Karpas-422 (cell line): Measurements from ENCODE around the gene COL4A2. TPM values are rescaled to one million over a fixed set of nuclear protein-coding genes. Genes with fewer than 3 reads are reported as not detected.

Experiments
- DNase-seq: peaks from one replicate; pipeline ENCODE4 v3.0.0-alpha.2; 2015
- H2AFZ ChIP-seq: fragments of 200-600 bp; sonication (generic); 2 replicates; pipeline ENCODE4 v1.6.1; 2014; ENCODE audit warnings: antibody characterized with exemption, low read length, mixed read lengths
- H3K27ac ChIP-seq: fragments of 200-600 bp; sonication (generic); 2 replicates; pipeline ENCODE4 v1.5.1; 2014; ENCODE audit warnings: mild to moderate bottlenecking, low read length, moderate library complexity
- H3K27me3 ChIP-seq: fragments of 200-600 bp; sonication (generic); 2 replicates; pipeline ENCODE4 v1.6.1; 2014; ENCODE audit warnings: low read length, mixed read lengths
- H3K36me3 ChIP-seq: fragments of 200-600 bp; sonication (generic); 2 replicates; pipeline ENCODE4 v1.6.1; 2014; ENCODE audit warnings: low read length, mixed read lengths; ENCODE audit not compliant: insufficient read depth
- H3K4me1 ChIP-seq: fragments of 200-600 bp; sonication (generic); 2 replicates; pipeline ENCODE4 v1.6.1; 2014; ENCODE audit warnings: mild to moderate bottlenecking, low read length, mixed read lengths
- H3K4me2 ChIP-seq: fragments of 200-600 bp; sonication (generic); 2 replicates; pipeline ENCODE4 v1.6.1; 2014; ENCODE audit warnings: low read length, low read depth, mild to moderate bottlenecking; ENCODE audit not compliant: poor library complexity, severe bottlenecking
- H3K4me3 ChIP-seq: fragments of 200-600 bp; sonication (generic); 2 replicates; pipeline ENCODE4 v1.5.1; 2014; ENCODE audit warnings: mild to moderate bottlenecking, antibody characterized with exemption, low read length, mixed read lengths
- H3K79me2 ChIP-seq: fragments of 200-600 bp; sonication (generic); 2 replicates; pipeline ENCODE4 v1.6.1; 2014; ENCODE audit warnings: mild to moderate bottlenecking, low read length, mixed read lengths
- H3K9ac ChIP-seq: fragments of 200-600 bp; sonication (generic); 2 replicates; pipeline ENCODE4 v1.6.0; 2014; ENCODE audit warnings: low read length
- H3K9me2 ChIP-seq: fragments of 200-600 bp; sonication (generic), shearing (Covaris generic); replicated peaks from 2 replicates; pipeline ENCODE4 v1.6.0; 2014; ENCODE audit warnings: mild to moderate bottlenecking, low read length, moderate library complexity; ENCODE audit not compliant: insufficient read depth
- H3K9me3 ChIP-seq: fragments of 300-700, 200-600 bp; sonication (generic); 2 replicates; pipeline ENCODE4 v1.6.1; 2014; ENCODE audit warnings: low read length, mixed read lengths
- H4K20me1 ChIP-seq: fragments of 200-600 bp; sonication (generic); 2 replicates; pipeline ENCODE4 v1.6.1; 2014; ENCODE audit warnings: mild to moderate bottlenecking, antibody characterized with exemption, low read length, low read depth; ENCODE audit not compliant: insufficient read depth
- total RNA-seq: library from RNA; depleted of rRNA; stranded (reverse); fragments of >200 nt; shearing (Covaris generic); gene quantifications from 2 replicates; pipeline ENCODE4 v1.2.3, GENCODE V29; 2014; ENCODE audit warnings: low replicate concordance

The COL4A2 gene
- total RNA-seq, 1 experiment from 2014 or later = not detected

- no peak overlapping the region for H3K9ac ChIP-seq
- H3K27ac ChIP-seq = no peak overlapping the region
- no peaks in the 10 kb centered on the region for H3K27me3 ChIP-seq
- H3K36me3 ChIP-seq = no peaks in the 10 kb centered on the region
- H3K9me3 ChIP-seq = no peaks in the 10 kb centered on the region
- no peak overlapping the region for H3K4me2 ChIP-seq
- no peaks in the 10 kb centered on the region for H3K4me1 ChIP-seq
- no peaks in the 10 kb centered on the region for H4K20me1 ChIP-seq
- no peak overlapping the region for H3K4me3 ChIP-seq
- no peak overlapping the region for H2AFZ ChIP-seq
- DNase-seq = no peak
- H3K79me2 ChIP-seq = no peaks in the 10 kb centered on the region
- H3K9me2 ChIP-seq = no peaks in the 10 kb centered on the region
Measured at GRCh38 chr13:110539894-110540293, 232.8 kb downstream of the COL4A2 start.

GRCh38 chr13:110540871-110541525 lies 233.9 kb downstream of the COL4A2 start:
- Histone ChIP-seq H3K9me2 (no peaks in the 10 kb centered on the region), H3K79me2 (no peaks in the 10 kb centered on the region), H3K4me3 (no peak overlapping the region), H2AFZ (no peak overlapping the region), H3K36me3 (no peaks in the 10 kb centered on the region), H3K9ac (no peak overlapping the region), H3K4me1 (no peaks in the 10 kb centered on the region), H3K9me3 (no peaks in the 10 kb centered on the region), H4K20me1 (no peaks in the 10 kb centered on the region), H3K4me2 (no peak overlapping the region), H3K27ac (no peak overlapping the region), H3K27me3 (no peaks in the 10 kb centered on the region)
- DNase-seq = no peak

GRCh38 chr13:110541526-110541920 lies 234.4 kb downstream of the COL4A2 start:
- H3K79me2 ChIP-seq = no peaks in the 10 kb centered on the region
- no peaks in the 10 kb centered on the region for H3K9me2 ChIP-seq
- H3K27me3 ChIP-seq = no peaks in the 10 kb centered on the region
- H3K9ac ChIP-seq = no peak overlapping the region
- no peak for DNase-seq
- H3K9me3 ChIP-seq = no peaks in the 10 kb centered on the region
- no peaks in the 10 kb centered on the region for H3K36me3 ChIP-seq
- no peaks in the 10 kb centered on the region for H4K20me1 ChIP-seq
- H3K4me2 ChIP-seq = no peak overlapping the region
- H3K27ac ChIP-seq = no peak overlapping the region
- H3K4me3 ChIP-seq = no peak overlapping the region
- H3K4me1 ChIP-seq = no peaks in the 10 kb centered on the region
- H2AFZ ChIP-seq = no peak overlapping the region

- Histone ChIP-seq H3K4me1 (no peaks in the 10 kb centered on the region), H3K4me2 (no peak overlapping the region), H3K27me3 (no peaks in the 10 kb centered on the region), H4K20me1 (no peaks in the 10 kb centered on the region), H3K4me3 (no peak overlapping the region), H3K9me3 (no peaks in the 10 kb centered on the region), H3K79me2 (no peaks in the 10 kb centered on the region), H3K9me2 (no peaks in the 10 kb centered on the region), H3K36me3 (no peaks in the 10 kb centered on the region), H3K27ac (no peak overlapping the region), H3K9ac (no peak overlapping the region), H2AFZ (no peak overlapping the region)
- DNase-seq = no peak
Measured at GRCh38 chr13:110542169-110542796, 235.2 kb downstream of the COL4A2 start.

GRCh38 chr13:110546378-110546777 lies 239.3 kb downstream of the COL4A2 start:
- Histone ChIP-seq H3K4me1 (no peaks in the 10 kb centered on the region), H3K9ac (no peak overlapping the region), H3K9me3 (no peaks in the 10 kb centered on the region), H3K4me3 (no peak overlapping the region), H3K27ac (no peak overlapping the region), H3K9me2 (no peaks in the 10 kb centered on the region), H3K36me3 (no peaks in the 10 kb centered on the region), H3K79me2 (no peaks in the 10 kb centered on the region), H3K4me2 (no peak overlapping the region), H4K20me1 (no peaks in the 10 kb centered on the region), H3K27me3 (no peaks in the 10 kb centered on the region), H2AFZ (no peak overlapping the region)
- no peak for DNase-seq

GRCh38 chr13:110546926-110547325 lies 239.8 kb downstream of the COL4A2 start:
- H3K79me2 ChIP-seq = no peaks in the 10 kb centered on the region
- no peaks in the 10 kb centered on the region for H3K9me2 ChIP-seq
- no peaks in the 10 kb centered on the region for H3K4me1 ChIP-seq
- H4K20me1 ChIP-seq = no peaks in the 10 kb centered on the region
- no peak for DNase-seq
- no peak overlapping the region for H3K4me2 ChIP-seq
- H3K4me3 ChIP-seq = no peak overlapping the region
- H2AFZ ChIP-seq = no peak overlapping the region
- H3K36me3 ChIP-seq = no peaks in the 10 kb centered on the region
- H3K27me3 ChIP-seq = no peaks in the 10 kb centered on the region
- no peaks in the 10 kb centered on the region for H3K9me3 ChIP-seq
- H3K27ac ChIP-seq = no peak overlapping the region
- no peak overlapping the region for H3K9ac ChIP-seq

GRCh38 chr13:110548891-110549794 lies 242.1 kb downstream of the COL4A2 start:
- DNase-seq = no peak
- Histone ChIP-seq H3K27ac (no peak overlapping the region), H4K20me1 (no peaks in the 10 kb centered on the region), H3K9me3 (no peaks in the 10 kb centered on the region), H3K27me3 (no peaks in the 10 kb centered on the region), H3K9ac (no peak overlapping the region), H3K4me3 (no peak overlapping the region), H3K79me2 (no peaks in the 10 kb centered on the region), H3K9me2 (no peaks in the 10 kb centered on the region), H3K4me1 (no peaks in the 10 kb centered on the region), H3K36me3 (no peaks in the 10 kb centered on the region), H3K4me2 (no peak overlapping the region), H2AFZ (no peak overlapping the region)

GRCh38 chr13:110549795-110550160 lies 242.7 kb downstream of the COL4A2 start:
- H3K9me2 ChIP-seq = no peaks in the 10 kb centered on the region
- H3K9ac ChIP-seq = no peak overlapping the region
- H3K36me3 ChIP-seq = no peaks in the 10 kb centered on the region
- no peaks in the 10 kb centered on the region for H4K20me1 ChIP-seq
- no peaks in the 10 kb centered on the region for H3K27me3 ChIP-seq
- no peak overlapping the region for H2AFZ ChIP-seq
- H3K4me3 ChIP-seq = no peak overlapping the region
- H3K4me2 ChIP-seq = no peak overlapping the region
- no peaks in the 10 kb centered on the region for H3K4me1 ChIP-seq
- H3K27ac ChIP-seq = no peak overlapping the region
- no peak for DNase-seq
- H3K79me2 ChIP-seq = no peaks in the 10 kb centered on the region
- no peaks in the 10 kb centered on the region for H3K9me3 ChIP-seq
